Stimulated activated effector memory CD8-positive, alpha-beta T cell treated with anti-CD3 and anti-CD28 coated beads, Interleukin-12 subunit alpha, Interleukin-12 subunit beta, amount 100 ng/mL, for 72 hours (primary cell): Measurements from ENCODE around the gene CEP41.
A peak's percentile ranks its signal among the peaks of the same experiment; 100 is the strongest.

Experiments
- ATAC-seq: fragments of 150-1000 bp; cut with Tn5 transposase; 2 replicates; pipeline ENCODE4 v1.10.0; 2021
- DNase-seq, 2 donors: peaks; one replicate each; pipeline ENCODE4 v3.0.0; 2021 to 2022; ENCODE audit warnings: low spot score in 2 of 2
- H3K27ac Mint-ChIP-seq: one replicate; pipeline ENCODE4 v1.8.0; 2022; ENCODE audit warnings: mild to moderate bottlenecking, mixed read lengths
- H3K36me3 Mint-ChIP-seq: one replicate; pipeline ENCODE4 v1.8.0; 2022; ENCODE audit warnings: mild to moderate bottlenecking, mixed read lengths
- H3K4me1 Mint-ChIP-seq: one replicate; pipeline ENCODE4 v1.8.0; 2022; ENCODE audit warnings: mixed read lengths
- H3K4me3 Mint-ChIP-seq: one replicate; pipeline ENCODE4 v1.8.0; 2022; ENCODE audit warnings: mild to moderate bottlenecking, mixed read lengths
- H3K9me3 Mint-ChIP-seq: one replicate; pipeline ENCODE4 v1.8.0; 2022; ENCODE audit warnings: mixed read lengths

Gene CEP41, protein sequence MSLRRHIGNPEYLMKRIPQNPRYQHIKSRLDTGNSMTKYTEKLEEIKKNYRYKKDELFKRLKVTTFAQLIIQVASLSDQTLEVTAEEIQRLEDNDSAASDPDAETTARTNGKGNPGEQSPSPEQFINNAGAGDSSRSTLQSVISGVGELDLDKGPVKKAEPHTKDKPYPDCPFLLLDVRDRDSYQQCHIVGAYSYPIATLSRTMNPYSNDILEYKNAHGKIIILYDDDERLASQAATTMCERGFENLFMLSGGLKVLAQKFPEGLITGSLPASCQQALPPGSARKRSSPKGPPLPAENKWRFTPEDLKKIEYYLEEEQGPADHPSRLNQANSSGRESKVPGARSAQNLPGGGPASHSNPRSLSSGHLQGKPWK

DNA sequence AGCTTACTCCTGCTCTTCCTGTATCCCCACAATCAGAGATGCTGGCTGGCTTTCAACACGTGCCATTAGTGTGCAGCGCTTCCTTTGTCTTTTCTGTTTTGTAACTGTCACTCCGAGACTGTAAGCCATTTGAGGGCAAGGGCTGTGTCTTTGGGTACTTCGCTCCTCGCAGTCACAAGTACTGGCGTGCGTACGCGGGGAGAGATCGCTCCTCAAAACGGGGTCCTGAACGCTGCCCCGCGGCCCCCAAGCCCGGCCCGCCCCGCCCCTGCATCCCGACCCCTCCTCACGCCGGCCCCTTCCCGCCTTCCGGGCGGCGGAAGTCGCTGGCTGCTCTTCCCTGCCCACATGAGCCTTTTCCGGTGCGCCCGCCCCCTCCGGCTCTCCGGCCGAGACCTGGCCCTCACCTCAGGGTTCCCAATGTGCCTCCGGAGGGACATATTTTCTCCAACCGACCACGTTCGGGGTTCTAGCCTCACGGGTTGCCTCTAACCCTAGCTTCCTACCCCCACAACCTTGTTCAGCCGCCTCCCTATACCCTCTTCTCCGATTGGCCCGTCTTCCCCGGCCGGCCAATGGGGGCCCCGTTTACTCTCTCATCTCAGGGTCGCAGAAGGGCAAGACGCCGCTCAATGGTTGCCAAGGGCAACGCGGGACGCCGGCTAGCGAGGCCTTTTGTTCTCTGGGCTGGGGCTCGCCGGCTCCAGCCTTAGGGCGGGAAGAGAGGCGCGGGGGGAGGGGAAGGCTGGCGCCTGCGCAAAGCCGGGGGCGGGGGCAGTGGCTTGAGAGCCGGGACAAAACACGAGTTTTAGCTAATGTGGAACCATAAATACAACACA is at the start of gene CEP41:
TSS of gene CEP41 (minus strand) at position 490 of the 839 bp plus-strand sequence. CDS start at position 440, 50 bp downstream.
- ATAC-seq (peak; percentile 100), DNase-seq (peak; percentile 83 to 95)
- Mint-ChIP-seq H3K27ac (peak within 1 kb of the TSS; percentile 99), H3K4me1 (peaks cover 11% of the 10 kb centered on the region), H3K36me3 (peaks cover 10% of the 10 kb centered on the region), H3K4me3 (peak within 1 kb of the TSS; percentile 99), H3K9me3 (no peaks in the 10 kb centered on the region)

DNA sequence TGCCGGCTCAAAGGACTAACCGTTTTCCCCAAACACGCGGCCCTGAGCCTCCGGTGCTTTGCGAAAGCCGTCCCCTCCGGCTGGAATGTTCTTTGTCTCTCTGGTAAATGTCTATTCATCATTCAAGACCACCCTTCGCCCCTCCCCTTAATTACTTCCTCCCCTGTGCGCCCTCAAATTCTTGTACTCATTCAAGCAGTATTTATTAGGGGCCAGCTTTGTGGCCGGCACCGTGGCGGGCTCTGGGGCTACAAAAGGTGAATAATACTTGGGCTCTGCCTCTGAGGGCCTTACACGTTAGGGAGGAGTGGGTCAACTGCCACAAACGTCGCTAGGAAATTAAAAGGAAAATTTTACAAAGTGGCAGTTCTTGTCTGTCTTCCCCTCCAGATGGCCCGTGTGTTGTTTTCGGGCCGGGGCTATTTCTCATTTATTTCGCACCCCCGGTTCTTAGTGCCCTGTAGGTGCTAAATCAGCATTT is 49.5 kb upstream of the CEP41 start:
- H3K4me3 Mint-ChIP-seq, result no peak overlapping the region
- ATAC-seq (no peak), DNase-seq (no peak)
- no peaks in the 10 kb centered on the region for H3K36me3 Mint-ChIP-seq
- no peak overlapping the region for H3K27ac Mint-ChIP-seq
- H3K4me1 Mint-ChIP-seq, result peaks cover 28% of the 10 kb centered on the region
- H3K9me3 Mint-ChIP-seq, result no peaks in the 10 kb centered on the region

DNA sequence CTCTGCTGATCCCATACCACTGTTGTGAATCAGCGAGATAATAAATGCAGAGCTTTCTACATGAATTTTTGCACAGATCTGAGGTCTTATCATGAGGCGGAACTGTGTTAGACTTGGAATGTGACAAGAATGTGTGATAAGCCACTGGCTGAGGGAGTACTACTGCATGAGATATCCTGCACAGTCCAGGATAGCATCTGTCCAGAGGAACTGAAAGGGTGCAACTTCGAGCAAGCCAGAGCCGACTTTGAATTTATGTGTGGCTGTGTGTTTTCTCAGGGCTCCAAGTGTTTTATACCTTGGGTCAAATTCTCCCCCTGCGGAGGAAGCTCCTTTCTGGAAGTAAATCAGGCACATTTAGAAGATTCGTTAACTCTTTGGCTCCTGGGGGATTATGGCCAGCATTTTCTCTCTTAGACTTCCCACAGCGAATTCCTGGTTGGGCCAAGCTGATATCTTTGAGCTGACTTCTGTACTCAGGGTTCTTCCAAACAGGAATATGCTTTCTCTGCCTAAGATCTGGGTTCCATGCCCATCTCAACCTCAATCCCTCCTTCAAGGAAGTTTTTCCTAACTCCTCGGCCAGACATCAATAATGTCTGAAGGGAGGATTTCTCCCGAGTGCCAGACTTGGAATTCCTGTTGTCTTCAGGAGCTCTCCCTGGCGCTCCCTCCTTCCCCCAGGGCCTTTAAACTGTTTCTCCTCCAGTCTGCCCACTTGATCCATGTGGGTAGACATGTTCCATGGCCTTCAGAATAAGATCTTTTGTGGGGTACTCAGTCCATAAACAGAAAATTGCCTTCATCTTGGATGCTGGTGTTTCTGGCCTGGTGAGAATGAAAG is 48.5 kb upstream of the CEP41 start:
- Mint-ChIP-seq H3K4me1 (peaks cover 37% of the 10 kb centered on the region), H3K27ac (no peak overlapping the region), H3K4me3 (no peak overlapping the region), H3K9me3 (no peaks in the 10 kb centered on the region), H3K36me3 (no peaks in the 10 kb centered on the region)
- DNase-seq (peak in 1 of 2 donors; percentile 38), ATAC-seq (no peak)

DNA sequence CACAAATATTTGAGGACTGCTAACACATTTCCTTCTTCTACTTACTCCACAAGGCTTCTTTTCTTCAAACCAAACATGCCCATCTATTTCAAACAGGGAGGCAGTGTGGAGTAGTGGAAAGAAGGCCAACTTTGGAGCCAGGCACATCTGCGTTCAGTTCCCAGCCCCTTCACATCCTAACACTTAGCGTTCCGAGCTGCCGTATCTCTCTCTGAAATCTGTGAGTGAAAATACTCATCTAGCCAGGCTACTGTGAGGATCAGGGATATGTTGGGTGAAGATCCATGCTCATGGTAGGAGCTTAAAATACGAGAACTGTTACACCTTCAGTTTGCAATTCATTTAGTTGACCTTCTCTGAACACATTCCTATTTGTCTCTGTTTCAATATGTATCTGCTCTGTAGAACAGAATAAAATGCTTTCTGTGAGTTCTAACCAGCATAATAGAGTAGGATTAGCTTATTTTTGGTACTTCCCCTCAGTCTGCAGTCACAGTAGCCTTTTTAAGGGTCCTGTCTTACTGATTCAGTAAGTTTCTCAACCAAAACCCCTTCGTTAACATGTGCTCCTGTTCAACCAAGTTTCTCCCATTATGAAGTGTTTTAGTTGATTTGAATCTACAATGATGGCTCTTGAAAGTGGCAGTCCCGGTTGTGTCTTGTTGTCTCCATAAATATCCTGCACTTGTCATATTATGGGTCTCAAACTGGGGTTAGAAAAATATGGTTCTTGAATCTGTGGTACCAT is 47.8 kb upstream of the CEP41 start:
- no peaks in the 10 kb centered on the region for H3K9me3 Mint-ChIP-seq
- DNase-seq (peak in 1 of 2 donors; percentile 40), ATAC-seq (no peak)
- H3K36me3 Mint-ChIP-seq, result no peaks in the 10 kb centered on the region
- peaks cover 37% of the 10 kb centered on the region for H3K4me1 Mint-ChIP-seq
- no peak overlapping the region for H3K4me3 Mint-ChIP-seq
- no peak overlapping the region for H3K27ac Mint-ChIP-seq

DNA sequence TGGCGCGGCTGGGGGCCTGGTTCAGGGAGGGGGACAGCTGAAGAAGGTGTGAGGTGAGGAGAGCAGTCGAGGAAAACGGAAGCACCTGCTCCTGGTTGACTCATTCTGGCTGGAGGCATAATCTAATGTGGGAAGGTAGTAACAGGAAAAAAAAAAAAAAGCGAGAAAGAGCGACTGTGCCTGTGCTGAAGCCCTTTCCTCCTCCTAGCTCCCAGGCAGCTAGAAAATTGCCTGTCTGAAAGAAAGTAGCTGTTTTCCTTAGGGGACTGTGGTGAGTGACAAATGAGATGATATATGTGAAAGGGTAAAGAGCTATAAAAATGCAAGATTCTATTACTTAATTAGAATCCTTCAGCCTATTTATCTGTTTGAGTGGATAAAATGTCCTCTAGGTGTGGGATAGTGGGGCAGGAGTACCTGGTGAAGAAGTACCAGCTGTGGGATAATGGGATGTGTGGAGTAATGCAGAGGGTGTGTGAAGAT is 46.2 kb upstream of the CEP41 start:
- no peaks in the 10 kb centered on the region for H3K9me3 Mint-ChIP-seq
- ATAC-seq (no peak), DNase-seq (peak in 1 of 2 donors; percentile 26)
- no peaks in the 10 kb centered on the region for H3K36me3 Mint-ChIP-seq
- peak overlapping the region; percentile 46 for H3K27ac Mint-ChIP-seq
- H3K4me1 Mint-ChIP-seq, result peaks cover 37% of the 10 kb centered on the region
- peak overlapping the region; percentile 75 for H3K4me3 Mint-ChIP-seq

DNA sequence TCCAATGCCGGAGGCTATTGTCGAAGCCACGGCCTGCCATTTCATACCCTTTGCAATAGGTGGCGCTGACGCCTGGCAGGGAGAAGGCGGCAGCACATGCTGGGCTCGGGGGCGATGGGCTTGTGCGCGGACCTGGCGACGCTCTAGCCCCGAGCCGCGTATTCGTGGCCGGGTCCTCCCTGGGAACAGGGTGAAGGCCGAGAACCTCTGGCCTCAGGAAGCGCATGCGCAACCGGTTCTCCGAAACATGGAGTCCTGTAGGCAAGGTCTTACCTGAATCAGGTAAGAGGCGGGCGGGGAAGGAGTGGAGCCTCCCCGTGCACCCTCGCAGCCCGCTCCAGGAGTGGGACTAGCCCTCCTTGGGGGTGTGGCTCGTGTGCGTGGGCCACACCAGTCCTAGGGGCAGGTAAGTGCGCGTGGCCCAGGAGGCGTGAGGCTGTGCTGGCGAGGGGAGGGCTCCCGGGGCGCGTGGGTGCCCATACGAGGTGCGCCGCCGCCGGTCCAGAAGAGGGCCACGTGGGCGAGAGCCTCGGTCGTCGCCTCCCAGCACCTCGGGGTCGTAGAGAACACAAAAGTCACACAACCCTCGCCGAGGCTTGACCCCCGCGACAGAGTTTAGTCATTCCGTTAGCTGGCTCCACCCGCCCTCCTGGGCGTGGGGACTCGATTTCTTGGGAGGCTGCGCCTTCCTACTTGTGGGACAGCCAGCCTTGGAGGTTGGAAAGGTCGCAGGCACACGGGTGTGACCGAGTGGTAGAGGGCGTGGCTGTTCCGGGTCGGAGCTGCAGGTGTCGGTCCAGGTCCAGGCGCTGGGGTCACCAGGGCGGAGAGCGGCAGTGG is 45.5 kb upstream of the CEP41 start:
- Mint-ChIP-seq H3K4me3 (peak overlapping the region; percentile 75), H3K36me3 (no peaks in the 10 kb centered on the region), H3K4me1 (peaks cover 33% of the 10 kb centered on the region), H3K9me3 (no peaks in the 10 kb centered on the region), H3K27ac (peak overlapping the region; percentile 46)
- ATAC-seq (peak; percentile 78), DNase-seq (peak; percentile 31 to 64)

DNA sequence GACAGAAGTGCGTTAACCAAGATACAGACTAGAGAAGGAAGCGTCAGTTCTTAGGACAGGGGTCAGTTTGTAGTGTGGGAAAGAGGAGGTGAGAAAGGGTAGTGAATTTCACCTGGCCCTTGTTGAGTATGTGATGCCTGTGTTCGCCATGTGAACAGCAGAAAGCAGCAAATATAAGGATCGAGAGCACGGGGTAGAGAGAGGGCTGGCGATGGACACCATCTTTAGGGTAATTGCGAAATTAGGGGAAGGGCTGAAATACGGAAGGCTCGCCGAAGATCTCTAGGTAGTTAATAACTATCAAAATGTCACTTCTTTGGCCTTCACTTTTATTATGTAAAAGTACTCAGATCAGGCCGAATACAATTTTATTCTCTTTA is 44.9 kb upstream of the CEP41 start:
- ATAC-seq, result no peak

DNA sequence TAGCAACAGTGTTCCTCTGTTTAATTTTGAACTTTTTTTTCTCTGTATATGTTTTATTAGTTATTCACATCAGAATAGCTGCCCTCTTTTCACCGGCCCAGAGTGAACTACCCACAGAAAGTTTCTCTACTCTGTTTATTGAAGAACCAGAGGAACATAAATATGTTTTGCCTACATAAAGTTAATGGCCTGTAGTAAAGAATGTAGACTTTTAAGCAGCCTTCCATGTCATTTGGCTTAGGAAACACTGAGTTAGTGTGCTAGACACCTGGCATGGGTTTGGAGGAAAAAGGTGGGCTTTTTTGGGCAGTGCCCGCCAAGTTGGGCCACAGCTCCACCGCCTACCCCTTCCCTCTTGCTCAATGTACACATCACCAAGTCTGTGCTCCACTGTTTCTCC is 42.2 kb upstream of the CEP41 start:
- Mint-ChIP-seq H3K27ac (no peak overlapping the region), H3K4me3 (no peak overlapping the region), H3K9me3 (no peaks in the 10 kb centered on the region), H3K4me1 (peaks cover 28% of the 10 kb centered on the region), H3K36me3 (no peaks in the 10 kb centered on the region)
- DNase-seq (no peak), ATAC-seq (no peak)

More for the DNA sequence above, 44.9 kb upstream of the CEP41 start:
- Mint-ChIP-seq H3K27ac (peak overlapping the region; percentile 46), H3K4me3 (peak overlapping the region; percentile 75), H3K4me1 (peaks cover 28% of the 10 kb centered on the region), H3K36me3 (no peaks in the 10 kb centered on the region), H3K9me3 (no peaks in the 10 kb centered on the region)
- peak in 1 of 2 donors; percentile 40 for DNase-seq

DNA sequence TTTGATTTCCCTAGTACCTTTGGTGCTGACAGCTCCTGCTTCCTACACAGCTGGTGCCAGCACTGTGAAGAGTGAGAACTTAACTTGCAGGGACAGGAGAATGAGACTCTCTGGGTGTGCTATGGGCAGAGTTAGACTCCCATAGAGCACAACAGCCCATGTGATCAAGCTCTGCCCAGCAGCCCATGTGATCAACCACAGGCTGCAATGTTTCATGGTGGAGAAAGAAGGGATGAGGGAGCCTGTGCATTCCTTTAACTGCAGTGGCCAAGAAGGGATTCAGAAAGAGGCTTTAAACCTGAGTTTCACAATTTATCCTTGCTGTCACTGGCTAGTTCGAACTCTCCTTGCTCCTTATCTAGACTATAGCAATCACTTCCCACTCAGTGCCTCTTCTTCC is 41.1 kb upstream of the CEP41 start:
- Mint-ChIP-seq H3K9me3 (no peaks in the 10 kb centered on the region), H3K36me3 (no peaks in the 10 kb centered on the region), H3K4me3 (no peak overlapping the region), H3K27ac (no peak overlapping the region), H3K4me1 (peaks cover 24% of the 10 kb centered on the region)
- ATAC-seq (no peak), DNase-seq (no peak)

DNA sequence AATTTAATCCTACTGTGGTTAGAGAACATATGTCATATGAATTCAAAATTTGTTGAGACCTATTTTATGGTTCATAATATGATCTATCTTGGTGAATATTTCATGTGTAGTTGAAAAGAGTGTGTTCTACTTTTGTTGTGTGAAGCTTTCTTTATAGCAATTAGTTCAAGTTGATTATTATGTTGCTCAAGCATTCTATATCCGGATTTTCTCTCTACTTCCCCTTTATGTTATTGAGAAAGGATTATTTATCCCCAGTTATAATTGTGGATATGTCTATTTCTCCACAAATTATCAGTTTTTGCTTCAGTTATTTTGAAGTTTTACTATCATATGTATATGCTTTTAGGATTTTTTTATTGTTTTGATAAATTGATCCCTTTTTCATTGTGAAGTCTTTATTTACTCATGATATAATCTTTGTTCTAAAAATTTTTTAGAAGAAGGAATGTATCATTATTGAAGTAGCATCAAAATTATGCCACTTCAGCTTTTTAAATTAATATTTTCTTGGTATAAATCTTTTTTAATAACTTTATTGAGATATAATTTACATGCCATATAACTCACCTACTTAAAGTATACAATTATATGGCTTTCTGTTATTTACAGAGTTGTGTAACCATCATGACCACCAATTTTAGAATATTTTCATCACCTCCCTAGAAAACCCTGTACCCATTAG is 39.0 kb upstream of the CEP41 start:
- Mint-ChIP-seq H3K4me3 (no peak overlapping the region), H3K9me3 (no peaks in the 10 kb centered on the region), H3K4me1 (peaks cover 4% of the 10 kb centered on the region), H3K27ac (no peak overlapping the region), H3K36me3 (no peaks in the 10 kb centered on the region)
- DNase-seq (no peak), ATAC-seq (no peak)

DNA sequence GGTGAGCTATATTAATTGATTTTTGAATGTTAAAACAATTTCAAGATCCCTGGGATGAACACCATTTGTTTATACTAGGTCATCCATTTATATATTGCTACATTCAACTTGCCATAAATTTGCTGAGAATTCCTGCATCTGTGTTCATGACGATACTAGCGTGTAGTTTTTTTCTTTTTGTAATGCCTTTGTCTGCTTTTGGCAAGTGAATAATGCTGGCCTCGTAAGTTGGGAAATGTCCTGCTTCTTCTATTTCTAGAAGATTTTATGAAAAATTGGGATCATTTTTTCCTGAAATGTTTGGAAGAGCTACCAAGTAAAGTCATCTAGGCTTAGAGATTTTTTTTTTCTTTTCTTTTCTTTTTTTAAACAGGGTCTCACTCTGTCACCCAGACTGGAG is 38.2 kb upstream of the CEP41 start:
- no peak for DNase-seq
- no peak overlapping the region for H3K4me3 Mint-ChIP-seq
- no peak overlapping the region for H3K27ac Mint-ChIP-seq
- H3K36me3 Mint-ChIP-seq, result no peaks in the 10 kb centered on the region
- H3K9me3 Mint-ChIP-seq, result no peaks in the 10 kb centered on the region
- H3K4me1 Mint-ChIP-seq, result no peaks in the 10 kb centered on the region
- ATAC-seq, result no peak

DNA sequence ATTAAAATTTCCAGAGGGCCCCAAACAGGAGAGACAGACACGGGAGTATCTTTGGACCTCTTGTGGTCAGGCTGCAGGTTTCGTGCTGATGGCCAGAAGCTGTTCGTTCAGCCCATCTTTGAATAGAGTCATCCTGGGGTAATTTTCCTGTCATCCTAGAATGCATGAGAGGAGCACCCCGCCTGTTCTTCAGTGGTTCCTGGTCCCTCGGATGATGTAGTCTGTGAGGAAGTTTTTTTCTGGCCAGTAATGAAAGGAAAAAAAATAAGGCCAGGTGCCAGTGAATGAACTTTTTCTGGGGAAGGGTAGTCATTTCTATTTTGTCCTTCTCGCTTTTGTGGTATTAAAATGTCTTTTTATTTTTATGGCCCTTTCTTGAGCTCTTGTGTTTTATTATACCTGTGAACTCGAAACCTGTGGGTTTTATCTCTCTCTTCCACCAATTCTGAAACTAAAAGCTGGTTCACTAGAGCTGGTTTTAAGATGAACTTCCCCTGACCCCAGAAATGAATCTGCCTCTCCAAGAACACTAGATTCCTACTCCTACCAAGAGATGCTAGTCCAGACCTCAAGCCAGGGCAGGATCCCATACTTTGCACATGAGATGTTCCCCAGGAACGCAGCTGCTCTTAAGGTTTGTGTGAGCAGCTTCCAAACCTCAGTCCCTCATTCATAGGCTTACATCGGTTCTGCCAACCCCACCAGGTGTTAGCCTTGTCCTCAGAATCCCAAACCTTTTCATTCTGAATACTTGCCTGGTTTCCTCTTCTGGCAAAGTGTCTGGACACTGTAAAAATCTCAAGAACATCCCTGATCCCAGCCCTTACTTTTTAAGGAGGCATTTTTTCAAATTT is 35.7 kb upstream of the CEP41 start:
- ATAC-seq (no peak), DNase-seq (no peak)
- Mint-ChIP-seq H3K27ac (no peak overlapping the region), H3K36me3 (no peaks in the 10 kb centered on the region), H3K4me1 (no peaks in the 10 kb centered on the region), H3K4me3 (no peak overlapping the region), H3K9me3 (no peaks in the 10 kb centered on the region)
